Measurements from ENCODE around the gene B3GALT6.

B3GALT6 gene

GRCh38 chr1:1202831-1203560, 29.0 kb upstream of the B3GALT6 start:
- no peak for DNase-seq

GRCh38 chr1:1203561-1204424, 28.2 kb upstream of the B3GALT6 start:
- no peak for DNase-seq

- no peak for DNase-seq
These were observed 27.6 kb upstream of the B3GALT6 start for GRCh38 chr1:1204425-1204920.

GRCh38 chr1:1204998-1205768, 26.9 kb upstream of the B3GALT6 start:
- no peak for DNase-seq

GRCh38 chr1:1205769-1206375, 26.2 kb upstream of the B3GALT6 start:
- no peak for DNase-seq

GRCh38 chr1:1206376-1206965, 25.6 kb upstream of the B3GALT6 start, which contains the start of gene TNFRSF18:
TNFRSF18 (minus strand) TSS chr1:1206592; CDS start chr1:1206571, 21 bp downstream.
- DNase-seq: no peak

- no peak for DNase-seq
These were observed 25.0 kb upstream of the B3GALT6 start for GRCh38 chr1:1206966-1207531.

GRCh38 chr1:1207571-1207892, 24.5 kb upstream of the B3GALT6 start:
- DNase-seq: no peak

GRCh38 chr1:1208713-1209433, 23.2 kb upstream of the B3GALT6 start:
- DNase-seq: no peak

- DNase-seq: no peak
These were observed 21.1 kb upstream of the B3GALT6 start for GRCh38 chr1:1210726-1211540.

GRCh38 chr1:1211541-1212441, 20.2 kb upstream of the B3GALT6 start:
- no peak for DNase-seq

GRCh38 chr1:1212780-1213344, 19.2 kb upstream of the B3GALT6 start:
- DNase-seq: no peak

- DNase-seq: no peak
These were observed 18.4 kb upstream of the B3GALT6 start, which contains the start of gene TNFRSF4 for GRCh38 chr1:1213345-1214265. TNFRSF4 (minus strand) TSS chr1:1214153; CDS start chr1:1214127, 26 bp downstream.

GRCh38 chr1:1215080-1215676, 16.9 kb upstream of the B3GALT6 start:
- DNase-seq: no peak

GRCh38 chr1:1215881-1216605, 16.0 kb upstream of the B3GALT6 start:
- no peak for DNase-seq
